Natural killer cell treated with Interleukin-12 subunit alpha and Interleukin-12 subunit beta and Interleukin-15 and Interleukin-18, amount 100 ng/mL, for 72 hours (primary cell): ENCODE measurements around the gene CHMP1A. TPM values are rescaled to one million over a fixed set of nuclear protein-coding genes. Genes with fewer than 3 reads are reported as not detected.

Experiments used
- ATAC-seq, 2 donors: fragments of 150-1000 bp; cut with Tn5 transposase in 1 of 2; sonication (Bioruptor Pico), chemical (Tn5 transposase) in 1 of 2; 2 replicates each; pipeline ENCODE4 v1.10.0; 2021
- DNase-seq: peaks from one replicate; pipeline ENCODE4 v3.0.0; 2022; ENCODE audit warnings: low spot score
- H3K27ac Mint-ChIP-seq, 2 donors: 1 replicate in 1 of 2; 2 replicates in 1 of 2; pipeline ENCODE4 v1.8.0; 2022; ENCODE audit warnings: mixed read lengths in 2 of 2, mild to moderate bottlenecking in 1 of 2, moderate library complexity in 1 of 2
- H3K27me3 Mint-ChIP-seq, 2 donors: 1 replicate in 1 of 2; 2 replicates in 1 of 2; pipeline ENCODE4 v1.8.0; 2022; ENCODE audit warnings: mixed read lengths in 2 of 2
- H3K36me3 Mint-ChIP-seq: one replicate; pipeline ENCODE4 v1.8.0; 2022; ENCODE audit warnings: mixed read lengths
- H3K4me1 Mint-ChIP-seq, 2 donors: 1 replicate in 1 of 2; 2 replicates in 1 of 2; pipeline ENCODE4 v1.8.0; 2022; ENCODE audit warnings: low read depth in 2 of 2, mixed read lengths in 2 of 2, mild to moderate bottlenecking in 1 of 2
- H3K4me3 Mint-ChIP-seq: one replicate; pipeline ENCODE4 v1.8.0; 2022; ENCODE audit warnings: mixed read lengths
- H3K9me3 Mint-ChIP-seq: 2 replicates; pipeline ENCODE4 v1.8.0; 2022; ENCODE audit warnings: mixed read lengths
- total RNA-seq, 2 donors: library from RNA; stranded (reverse); gene quantifications; one replicate each; pipeline ENCODE4 v1.2.3, GENCODE V29; 2022

CHMP1A gene
- total RNA-seq, 2 donors from 2014 or later, result 92.8 to 146 TPM

- Mint-ChIP-seq H3K27ac (no peak overlapping the region), H3K4me3 (no peak overlapping the region), H3K36me3 (no peaks in the 10 kb centered on the region), H3K4me1 (peaks cover 0 to 5% of the 10 kb centered on the region in 2 donors), H3K27me3 (no peaks in the 10 kb centered on the region), H3K9me3 (no peaks in the 10 kb centered on the region)
- no peak for ATAC-seq
- no peak for DNase-seq
These were observed 62.0 kb downstream of the CHMP1A start for GRCh38 chr16:89595330-89596060.

Other genes with a start within 250 kb of the CHMP1A start
- gene ANKRD11, start 167.1 kb downstream of the CHMP1A start, total RNA-seq, result 100 to 1,000 TPM; 197 to 320 TPM
- gene SPG7, start 149.3 kb downstream of the CHMP1A start, total RNA-seq, result 100 to 1,000 TPM in 1 of 2 donors, 10 to 100 TPM in 1; 88.6 to 188 TPM
- gene RPL13, start 97.0 kb downstream of the CHMP1A start, total RNA-seq, result 1,000 to 10,000 TPM; 1,294 to 1,944 TPM
- 1 to 10 TPM in 1 of 2 donors, under 1 TPM in 1; 0.81 to 4.2 TPM for gene CPNE7, start 82.0 kb downstream of the CHMP1A start, total RNA-seq
- gene DPEP1, start 44.1 kb downstream of the CHMP1A start, total RNA-seq, result not detected
- 10 to 100 TPM in 1 of 2 donors, 1 to 10 TPM in 1; 9.3 to 19.1 TPM for gene SPATA33, start 128 bp upstream of the CHMP1A start, total RNA-seq
- 100 to 1,000 TPM in 1 of 2 donors, 10 to 100 TPM in 1; 60.8 to 115 TPM for gene CDK10, start 29.0 kb upstream of the CHMP1A start, total RNA-seq
- 1 to 10 TPM; 6.8 to 8.4 TPM for gene SPATA2L, start 44.0 kb upstream of the CHMP1A start, total RNA-seq
- gene VPS9D1, start 63.2 kb upstream of the CHMP1A start, total RNA-seq, result 10 to 100 TPM in 1 of 2 donors, 1 to 10 TPM in 1; 9.0 to 11.0 TPM
- gene ZNF276, start 63.8 kb upstream of the CHMP1A start, total RNA-seq, result 10 to 100 TPM; 36.0 to 72.1 TPM
- gene FANCA, start 158.9 kb upstream of the CHMP1A start, total RNA-seq, result 100 to 1,000 TPM in 1 of 2 donors, 10 to 100 TPM in 1; 77.5 to 364 TPM
- gene SPIRE2, start 170.8 kb upstream of the CHMP1A start, total RNA-seq, result 1 to 10 TPM; 2.5 to 3.9 TPM
- 100 to 1,000 TPM; 239 to 382 TPM for gene TCF25, start 215.9 kb upstream of the CHMP1A start, total RNA-seq